Panc1 (cell line): ENCODE measurements around the gene ZNF140. TPM values are rescaled to one million over a fixed set of nuclear protein-coding genes. Genes with fewer than 3 reads are reported as not detected.

Experiments
- ATAC-seq: fragments of 200-7000 bp; cut with Tn5 transposase; 2 replicates; pipeline ENCODE4 v1.9.1; 2020; ENCODE audit warnings: mild to moderate bottlenecking, moderate library complexity
- BruUV-seq: library from RNA; stranded (reverse); fragments of 400-500 nt; replicated peaks from 2 replicates; lab custom pipeline; 2021; lab: Mats Ljungman, UMichigan
- CTCF ChIA-PET: fragments of 300-600 bp; sonication (Branson Sonifier 250); formaldehyde crosslinking; loops from one replicate; lab custom pipeline; 2022; ENCODE audit warnings: antibody characterized with exemption; lab: Charles Lee
- POLR2A ChIA-PET: fragments of 300-600 bp; sonication (Branson Sonifier 250); formaldehyde crosslinking; loops from one replicate; lab custom pipeline; 2022; ENCODE audit warnings: antibody characterized with exemption; lab: Charles Lee
- DNase-seq: peaks from one replicate; pipeline ENCODE4 v3.0.0-alpha.2; 2010; ENCODE audit warnings: low read depth, low spot score
- H3K27ac ChIP-seq: 2 replicates; pipeline ENCODE4 v1.5.1; 2011; ENCODE audit warnings: mild to moderate bottlenecking, low read length, inconsistent platforms
- H3K27me3 ChIP-seq: fragments of 200-500 bp; sonication (Bioruptor generic); 2 replicates; pipeline ENCODE4 v1.6.0; 2014; ENCODE audit warnings: low read length, inconsistent platforms; ENCODE audit not compliant: control insufficient read depth, insufficient read depth
- H3K36me3 ChIP-seq: fragments of 200-500 bp; sonication (Bioruptor generic); 2 replicates; pipeline ENCODE4 v1.5.1; 2014; ENCODE audit warnings: inconsistent platforms, mild to moderate bottlenecking, low read length, moderate library complexity; ENCODE audit not compliant: control insufficient read depth, insufficient read depth
- H3K4me1 ChIP-seq: 2 replicates; pipeline ENCODE4 v1.5.1; 2011; ENCODE audit warnings: inconsistent platforms, mild to moderate bottlenecking, low read length, moderate library complexity; ENCODE audit not compliant: control insufficient read depth, insufficient read depth
- H3K4me3 ChIP-seq, 2 experiments: 2 replicates each; pipeline ENCODE4 v1.5.1; 2011 to 2012; ENCODE audit warnings: low read depth in 2 of 2, low read length in 2 of 2, mild to moderate bottlenecking in 2 of 2, inconsistent platforms in 1 of 2, moderate library complexity in 1 of 2
- H3K9me3 ChIP-seq: fragments of 200-500 bp; sonication (Bioruptor generic); 2 replicates; pipeline ENCODE4 v1.5.1; 2014; ENCODE audit warnings: low read depth, mild to moderate bottlenecking, inconsistent platforms, low read length, moderate library complexity; ENCODE audit not compliant: control insufficient read depth, insufficient read depth
- CTCF ChIP-seq: fragments of 450-650 bp; IDR thresholded peaks from 2 replicates; pipeline ENCODE4 v1.5.1; 2017; ENCODE audit warnings: mild to moderate bottlenecking
- POLR2AphosphoS5 ChIP-seq: IDR thresholded peaks from 2 replicates; pipeline ENCODE4 v1.6.1; 2012; ENCODE audit warnings: mild to moderate bottlenecking, low read depth, low read length, moderate library complexity
- REST ChIP-seq, 2 experiments: IDR thresholded peaks; 2 replicates each; pipeline ENCODE4 v1.6.1; 2011 to 2012; ENCODE audit warnings: low read depth in 2 of 2, control low read depth in 1 of 2, low read length in 1 of 2, mild to moderate bottlenecking in 1 of 2, moderate library complexity in 1 of 2; ENCODE audit not compliant: insufficient read depth in 1 of 2
- SIN3A ChIP-seq: IDR thresholded peaks from 2 replicates; pipeline ENCODE4 v1.6.1; 2012; ENCODE audit warnings: low read depth, mild to moderate bottlenecking, low read length, moderate library complexity, borderline replicate concordance; ENCODE audit not compliant: insufficient read depth
- TCF7L2 ChIP-seq: IDR thresholded peaks from 2 replicates; pipeline ENCODE4 v1.6.1; 2011; ENCODE audit warnings: mild to moderate bottlenecking, low read depth, low read length, inconsistent platforms
- in situ Hi-C: cut with HindIII; loops from 2 replicates; pipeline ENCODE4 v1.10.0; 2016; ENCODE audit warnings: low sequenced_read_pairs, low pct_unique_long_range_greater_than_20kb
- intact Hi-C: fragments of 100-400 bp; cut with micrococcal nuclease; formaldehyde crosslinking; loops from one replicate; pipeline ENCODE4 v1.10.0; 2022; ENCODE audit not compliant: unreplicated experiment
- total RNA-seq: library from RNA; stranded (reverse); gene quantifications from one replicate; pipeline ENCODE4 v1.2.1, GENCODE V29; 2021; ENCODE audit not compliant: unreplicated experiment

Gene ZNF140
- total RNA-seq, 1 experiment from 2014 or later = 14.3 TPM

- DNase-seq (no peak), ATAC-seq (no peak)
- peaks cover 47% of the 10 kb centered on the region for H3K9me3 ChIP-seq
- no peak overlapping the region for H3K4me3 ChIP-seq
- intact Hi-C loops (no loop called here), in situ Hi-C loops (no loop called here)
- no TSS peak for BruUV-seq
- peaks cover 3% of the 10 kb centered on the region for H3K36me3 ChIP-seq
- H3K27ac ChIP-seq = no peak overlapping the region
- CTCF ChIA-PET = no interaction called here
- H3K27me3 ChIP-seq = no peaks in the 10 kb centered on the region
- TF ChIP-seq CTCF (no peak), REST (IDR thresholded peaks at IDR 0.05; ENCODE audit: insufficient read depth in 1 of 2, low read depth in 2 of 2, low read length in 1 of 2) (no peak), SIN3A (no peak), POLR2AphosphoS5 (no peak), TCF7L2 (no peak)
- no peaks in the 10 kb centered on the region for H3K4me1 ChIP-seq
- POLR2A ChIA-PET = no interaction called here
Observed at GRCh38 chr12:133145981-133146380, 65.3 kb downstream of the ZNF140 start.

GRCh38 chr12:133156125-133156690 is 75.5 kb downstream of the ZNF140 start:
- POLR2A ChIA-PET = no interaction called here
- ATAC-seq (no peak), DNase-seq (no peak)
- Histone ChIP-seq H3K9me3 (peaks cover 79% of the 10 kb centered on the region), H3K4me3 (no peak overlapping the region), H3K4me1 (no peaks in the 10 kb centered on the region), H3K27ac (no peak overlapping the region), H3K36me3 (peaks cover 5% of the 10 kb centered on the region; the same call in 1 of the 2 replicates), H3K27me3 (no peaks in the 10 kb centered on the region)
- CTCF ChIA-PET = no interaction called here
- BruUV-seq = TSS peak; percentile 48
- in situ Hi-C loops = no loop called here
- TF ChIP-seq REST (IDR thresholded peaks at IDR 0.05; ENCODE audit: insufficient read depth in 1 of 2, low read depth in 2 of 2, low read length in 1 of 2) (no peak), TCF7L2 (no peak), SIN3A (no peak), CTCF (no peak), POLR2AphosphoS5 (no peak)
- intact Hi-C loops = no loop called here

Other genes starting within 250 kb of the ZNF140 start
- 74.0 TPM for gene CHFR, start 193.3 kb upstream of the ZNF140 start, total RNA-seq
- gene ZNF605, start 124.6 kb upstream of the ZNF140 start, total RNA-seq = 20.6 TPM
- 22.1 TPM for gene ZNF26, start 94.6 kb upstream of the ZNF140 start, total RNA-seq
- gene ZNF84, start 43.4 kb upstream of the ZNF140 start, total RNA-seq = 36.8 TPM
- gene ZNF891, start 49.4 kb downstream of the ZNF140 start, total RNA-seq = 2.2 TPM
- 12.4 TPM for gene ZNF10, start 49.7 kb downstream of the ZNF140 start, total RNA-seq
- 22.4 TPM for gene ZNF268, start 100.6 kb downstream of the ZNF140 start, total RNA-seq
- gene ANHX, start 155.0 kb downstream of the ZNF140 start, total RNA-seq = not detected